ENCODE results near the gene IFT74.

- no peak for TF ChIP-seq CTCF (IDR thresholded peaks at IDR 0.05)
- no peak for TF ChIP-seq EP300 (IDR thresholded peaks at IDR 0.05)
- TF ChIP-seq POLR2A (IDR thresholded peaks at IDR 0.05), result no peak
These were observed 109.1 kb downstream of the IFT74 start for GRCh38 chr9:27065288-27065687.

Data from tibial nerve (tissue), 4 donors.